ENCODE results near the gene IQCM.

The IQCM gene

DNA sequence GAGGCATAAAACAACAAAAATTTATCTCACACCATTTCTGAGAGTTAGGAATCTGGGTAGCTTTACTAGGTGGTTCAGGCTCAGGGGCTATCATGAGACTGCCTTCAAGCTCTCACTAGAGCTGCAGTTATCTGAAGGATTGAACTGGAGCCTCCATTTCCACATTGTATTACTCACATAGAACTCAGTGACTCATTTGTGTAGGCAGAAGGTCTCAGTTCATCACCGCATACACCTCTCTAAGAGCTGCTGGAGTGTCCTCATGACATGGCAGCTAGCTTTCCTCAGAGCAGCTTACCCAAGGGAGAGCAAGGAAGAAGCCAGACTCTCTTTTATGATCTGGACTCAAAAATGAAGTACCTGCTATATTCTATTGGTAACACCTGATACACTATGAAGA is 389.2 kb downstream of the IQCM start:
- ChIA-PET CTCF (interaction anchor here (3.8 kb wide), 1 partner anchor 10 kb away, joined by 15 read pairs; no protein-coding TSS in a partner anchor), POLR2A (no interaction called here)
- TF ChIP-seq CTCF (IDR thresholded peaks at IDR 0.05; ENCODE audit: control extremely low read depth, extremely low read depth, low read depth, missing control alignments): no peak
- no peak for DNase-seq (ENCODE audit: extremely low spot score)

- POLR2A ChIA-PET: no interaction called here
- CTCF ChIA-PET: no interaction called here
- TF ChIP-seq CTCF (IDR thresholded peaks at IDR 0.05; ENCODE audit: control extremely low read depth, extremely low read depth, low read depth, missing control alignments): no peak
- no peak for DNase-seq (ENCODE audit: extremely low spot score)
These were observed 406.1 kb downstream of the IQCM start for GRCh38 chr4:149409555-149409962.

GRCh38 chr4:149409146-149409545 is 406.5 kb downstream of the IQCM start:
- CTCF ChIA-PET: no interaction called here
- no peak for TF ChIP-seq CTCF (IDR thresholded peaks at IDR 0.05; ENCODE audit: control extremely low read depth, extremely low read depth, low read depth, missing control alignments)
- POLR2A ChIA-PET: no interaction called here
- DNase-seq (ENCODE audit: extremely low spot score): no peak

GRCh38 chr4:149404143-149404542 is 411.5 kb downstream of the IQCM start:
- no peak for TF ChIP-seq CTCF (IDR thresholded peaks at IDR 0.05; ENCODE audit: control extremely low read depth, extremely low read depth, low read depth, missing control alignments)
- CTCF ChIA-PET: interaction anchor here (1.2 kb wide), 1 partner anchor 23 kb away, joined by 4 read pairs; no protein-coding TSS in a partner anchor
- POLR2A ChIA-PET: no interaction called here
- no peak for DNase-seq (ENCODE audit: extremely low spot score)

- DNase-seq (ENCODE audit: extremely low spot score): no peak
- ChIA-PET CTCF (no interaction called here), POLR2A (no interaction called here)
- no peak for TF ChIP-seq CTCF (IDR thresholded peaks at IDR 0.05; ENCODE audit: control extremely low read depth, extremely low read depth, low read depth, missing control alignments)
These were observed 412.6 kb downstream of the IQCM start for GRCh38 chr4:149403081-149403480.

DNA sequence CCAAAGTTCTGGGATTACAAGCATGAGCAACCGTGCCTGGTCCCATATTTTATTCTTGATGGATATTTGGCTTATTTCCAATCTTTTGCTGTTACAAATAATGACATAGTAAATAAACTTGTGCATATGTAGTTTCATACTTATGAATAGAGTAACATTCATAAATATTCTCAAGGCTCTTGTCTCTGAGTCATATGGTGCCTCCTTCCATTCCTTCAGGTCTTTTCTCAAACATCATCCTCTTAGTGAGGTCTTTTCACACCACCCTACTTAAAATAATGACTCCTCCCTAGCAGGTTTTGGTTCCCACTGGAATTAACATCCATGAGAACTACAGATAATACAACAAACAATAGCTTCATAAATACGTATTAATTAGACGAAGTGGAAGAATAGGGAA is 416.6 kb downstream of the IQCM start:
- CTCF ChIA-PET: no interaction called here
- DNase-seq (ENCODE audit: extremely low spot score): no peak
- no peak for TF ChIP-seq CTCF (IDR thresholded peaks at IDR 0.05; ENCODE audit: control extremely low read depth, extremely low read depth, low read depth, missing control alignments)
- POLR2A ChIA-PET: no interaction called here

Data from GM10248 (cell line).